HS-5 (cell line): ENCODE measurements around the gene SETBP1.

Source experiments
- DNase-seq: peaks from one replicate; pipeline ENCODE4 v3.0.0-alpha.2; 2012; ENCODE audit warnings: low read depth

SETBP1 gene

DNA sequence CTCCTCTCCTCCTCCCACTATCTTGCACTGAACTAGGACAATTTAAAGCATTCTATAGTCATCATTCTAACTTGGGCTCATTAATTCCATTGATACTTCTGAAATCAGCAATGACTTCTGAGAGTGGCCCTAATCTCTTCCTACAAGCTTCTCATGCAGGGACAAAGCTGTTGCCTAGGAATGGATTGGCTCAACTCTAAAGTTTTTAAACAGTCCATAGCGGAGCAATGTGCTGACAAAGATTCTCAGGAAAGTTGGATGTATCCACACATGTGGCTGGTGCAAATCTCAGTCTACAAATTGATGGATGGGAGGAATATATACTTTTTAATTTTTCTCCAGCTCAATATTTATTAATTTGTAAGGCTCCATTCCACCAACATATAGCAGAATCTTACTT is 388.9 kb downstream of the SETBP1 start:
- no peak for DNase-seq

GRCh38 chr18:45071956-45072355 is 391.3 kb downstream of the SETBP1 start:
- no peak for DNase-seq

GRCh38 chr18:45073556-45073955 is 392.9 kb downstream of the SETBP1 start:
- DNase-seq = no peak

- DNase-seq = no peak
These were observed 401.0 kb downstream of the SETBP1 start for GRCh38 chr18:45081566-45082181.

- DNase-seq = no peak
These were observed 402.7 kb downstream of the SETBP1 start for GRCh38 chr18:45083226-45083855.

DNA sequence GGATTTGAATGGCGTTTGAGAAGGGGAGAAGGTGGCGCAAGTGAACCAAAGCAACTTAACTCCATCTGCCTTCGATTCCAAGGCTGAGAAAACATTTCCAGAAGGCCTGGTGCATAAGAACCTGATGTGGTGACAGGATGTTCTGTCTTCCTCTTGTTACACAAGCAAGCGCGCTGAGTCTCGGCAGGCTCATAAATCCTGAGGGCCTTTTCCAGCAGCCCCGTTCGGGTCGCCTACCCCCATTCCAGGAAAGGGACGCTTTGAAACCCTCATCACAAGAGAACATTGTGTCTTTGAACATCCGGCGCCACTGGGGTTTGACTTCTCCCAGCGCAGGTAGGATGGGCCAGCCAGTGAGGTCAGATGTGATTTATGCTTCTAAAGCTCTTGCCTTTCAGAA is 403.5 kb downstream of the SETBP1 start:
- no peak for DNase-seq

DNA sequence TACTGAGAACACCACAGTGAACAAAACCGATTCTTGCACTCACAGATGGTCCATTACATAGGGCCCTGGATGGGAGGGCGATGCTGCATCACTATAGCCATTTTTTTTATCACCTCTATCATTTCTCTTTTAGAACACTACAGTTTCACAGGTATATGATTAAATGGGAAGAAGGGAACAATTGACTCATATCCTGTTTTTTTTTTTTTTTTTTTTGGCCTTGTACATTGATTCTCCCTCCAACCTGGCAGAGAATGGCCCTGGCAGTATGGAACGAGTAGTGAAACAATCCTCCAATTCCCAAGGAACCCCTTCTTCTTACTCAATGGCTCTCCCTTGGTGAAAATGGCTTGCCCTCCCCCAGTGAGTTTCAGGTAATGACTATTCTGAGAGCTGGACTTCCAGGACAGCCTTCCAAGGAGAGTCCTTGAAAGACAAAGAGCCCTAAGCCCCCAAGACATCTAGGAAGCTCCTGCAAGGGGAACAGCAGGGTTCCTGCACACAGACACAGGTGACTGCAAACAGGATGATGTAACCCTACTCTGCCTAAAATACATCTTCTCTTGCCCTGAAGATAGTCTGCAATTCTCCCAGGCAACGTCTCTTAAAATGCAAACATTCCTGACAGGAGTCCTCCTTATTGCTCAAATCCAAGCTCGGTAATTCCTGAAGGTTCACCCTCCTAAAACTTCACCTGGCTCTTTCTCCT is 405.4 kb downstream of the SETBP1 start:
- no peak for DNase-seq

DNA sequence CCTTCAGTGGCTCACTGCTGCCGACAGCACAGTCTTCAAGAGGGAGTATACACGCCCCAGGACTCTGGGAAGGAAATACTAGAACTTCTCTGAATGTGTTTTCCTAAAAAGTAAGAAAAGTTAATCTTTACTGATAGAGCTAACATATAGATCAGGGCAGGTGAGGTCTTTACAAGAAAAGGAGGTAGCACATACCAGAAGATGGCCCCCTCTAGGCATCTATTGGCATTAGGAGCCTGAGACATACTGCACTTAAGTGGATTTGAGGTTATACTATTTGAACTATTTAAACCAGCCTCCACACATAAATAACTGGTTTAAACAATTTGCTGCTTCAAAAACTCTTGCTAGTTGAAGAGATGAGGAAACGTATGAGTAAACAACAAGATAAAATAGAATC is 406.1 kb downstream of the SETBP1 start:
- DNase-seq = no peak

DNA sequence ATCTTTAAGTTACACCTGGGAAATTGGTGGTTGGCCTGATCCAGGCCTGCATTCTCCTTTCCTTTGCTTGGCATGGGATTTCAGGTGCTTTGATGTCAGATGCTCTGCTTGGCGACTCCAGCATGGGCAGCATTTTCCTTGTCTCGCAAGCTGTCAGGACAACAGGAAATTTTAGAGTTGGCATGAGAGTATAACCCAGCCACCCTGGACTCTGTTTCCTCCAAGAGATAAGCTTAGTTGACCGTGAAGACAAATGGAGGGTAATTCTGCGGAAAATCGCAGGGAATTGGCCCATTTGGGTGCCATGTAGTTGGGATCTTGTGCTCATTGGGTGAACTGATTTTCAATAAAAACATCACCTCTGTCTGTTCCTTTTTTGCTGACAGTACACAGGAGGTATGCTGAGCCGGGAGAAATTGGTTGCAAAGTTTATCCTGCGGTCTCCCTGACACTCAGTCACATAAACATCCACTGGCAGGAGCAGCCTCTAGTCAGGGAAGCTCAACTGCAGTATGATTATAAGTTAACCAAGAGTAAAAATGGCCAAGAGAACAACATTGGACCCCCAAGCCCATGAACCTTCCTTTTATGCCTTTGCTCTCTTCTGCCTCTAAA is 409.9 kb downstream of the SETBP1 start:
- no peak for DNase-seq

GRCh38 chr18:45100321-45101105 is 419.8 kb downstream of the SETBP1 start:
- no peak for DNase-seq

GRCh38 chr18:45102126-45102525 is 421.4 kb downstream of the SETBP1 start:
- no peak for DNase-seq

DNA sequence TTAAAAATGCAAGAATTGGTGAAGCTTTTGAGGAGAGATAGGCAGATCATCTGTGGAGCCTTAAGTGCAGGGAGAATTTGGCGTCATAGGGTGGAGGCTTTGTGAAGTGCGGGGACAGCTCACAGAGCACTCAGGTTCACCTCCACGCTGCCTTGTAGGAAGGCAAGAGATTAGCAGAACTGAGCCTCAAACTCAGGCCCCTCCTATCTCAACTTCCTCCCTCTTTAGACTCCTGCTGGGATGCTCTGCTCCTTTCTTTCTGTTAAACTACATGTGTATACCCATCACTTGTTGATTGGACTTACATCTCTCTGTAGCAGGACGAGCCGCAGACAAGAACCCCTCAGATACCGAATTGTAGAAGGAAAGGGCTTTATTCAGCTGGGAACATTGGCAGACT is 422.2 kb downstream of the SETBP1 start:
- DNase-seq = no peak

- no peak for DNase-seq
These were observed 422.8 kb downstream of the SETBP1 start for GRCh38 chr18:45103319-45104048.

DNA sequence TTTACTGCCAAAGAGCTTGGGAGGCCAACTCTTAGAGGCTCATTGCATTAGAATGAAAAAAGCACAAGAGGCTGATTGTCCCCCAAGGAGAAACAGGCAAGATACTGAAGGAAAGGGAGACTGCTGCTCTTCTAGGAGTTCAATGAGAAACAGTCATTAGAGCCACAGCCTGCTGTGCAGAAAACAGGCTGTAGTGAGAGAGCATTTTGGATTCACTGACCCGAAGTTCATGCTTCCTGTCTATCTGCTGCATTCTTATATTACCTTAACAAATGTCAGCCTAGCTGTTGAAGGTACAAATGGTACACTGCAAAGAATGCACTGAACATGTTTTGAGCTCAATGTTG is 423.3 kb downstream of the SETBP1 start:
- DNase-seq = no peak

GRCh38 chr18:45106331-45106774 is 425.7 kb downstream of the SETBP1 start:
- DNase-seq = no peak

GRCh38 chr18:45107425-45107824 is 426.7 kb downstream of the SETBP1 start:
- DNase-seq = peak; percentile 8

- no peak for DNase-seq
These were observed 428.1 kb downstream of the SETBP1 start for GRCh38 chr18:45108754-45109153.

DNA sequence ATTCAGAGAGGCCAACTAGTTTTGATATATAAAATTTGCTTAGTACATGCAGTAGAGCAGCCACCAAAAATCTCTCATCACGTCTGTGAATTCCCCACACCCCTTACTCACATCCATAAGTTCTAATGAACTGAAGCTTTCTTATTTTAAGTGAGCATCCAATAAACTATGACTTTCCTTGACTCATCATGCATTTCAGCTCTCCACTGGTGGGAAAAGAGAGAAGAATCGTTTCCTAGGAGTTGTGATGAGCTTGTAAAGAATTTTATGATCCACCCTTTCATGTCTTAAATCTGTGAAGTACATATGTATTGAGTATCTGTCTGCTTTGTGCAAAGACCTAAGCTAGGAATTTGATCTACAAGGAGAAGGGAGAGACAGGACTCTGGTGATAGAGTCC is 428.6 kb downstream of the SETBP1 start:
- DNase-seq = no peak

DNA sequence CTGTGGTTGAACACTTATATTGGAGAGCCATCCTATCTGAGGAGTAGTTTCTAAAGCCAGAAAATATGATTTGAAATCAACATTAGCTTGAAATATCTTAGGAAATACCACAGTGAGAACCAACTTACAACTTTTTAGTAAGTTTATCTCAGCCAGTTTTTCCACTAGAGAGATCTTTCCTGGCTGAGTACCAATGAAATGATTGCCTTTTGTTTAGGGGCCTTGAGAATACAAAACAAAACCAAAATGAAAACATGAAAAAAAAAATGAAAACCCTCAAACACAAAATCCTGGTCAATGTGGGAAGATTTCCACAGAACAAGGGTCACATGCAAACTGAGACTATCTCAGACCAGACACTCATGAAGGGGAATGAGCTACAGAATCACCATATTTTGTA is 429.0 kb downstream of the SETBP1 start:
- no peak for DNase-seq

DNA sequence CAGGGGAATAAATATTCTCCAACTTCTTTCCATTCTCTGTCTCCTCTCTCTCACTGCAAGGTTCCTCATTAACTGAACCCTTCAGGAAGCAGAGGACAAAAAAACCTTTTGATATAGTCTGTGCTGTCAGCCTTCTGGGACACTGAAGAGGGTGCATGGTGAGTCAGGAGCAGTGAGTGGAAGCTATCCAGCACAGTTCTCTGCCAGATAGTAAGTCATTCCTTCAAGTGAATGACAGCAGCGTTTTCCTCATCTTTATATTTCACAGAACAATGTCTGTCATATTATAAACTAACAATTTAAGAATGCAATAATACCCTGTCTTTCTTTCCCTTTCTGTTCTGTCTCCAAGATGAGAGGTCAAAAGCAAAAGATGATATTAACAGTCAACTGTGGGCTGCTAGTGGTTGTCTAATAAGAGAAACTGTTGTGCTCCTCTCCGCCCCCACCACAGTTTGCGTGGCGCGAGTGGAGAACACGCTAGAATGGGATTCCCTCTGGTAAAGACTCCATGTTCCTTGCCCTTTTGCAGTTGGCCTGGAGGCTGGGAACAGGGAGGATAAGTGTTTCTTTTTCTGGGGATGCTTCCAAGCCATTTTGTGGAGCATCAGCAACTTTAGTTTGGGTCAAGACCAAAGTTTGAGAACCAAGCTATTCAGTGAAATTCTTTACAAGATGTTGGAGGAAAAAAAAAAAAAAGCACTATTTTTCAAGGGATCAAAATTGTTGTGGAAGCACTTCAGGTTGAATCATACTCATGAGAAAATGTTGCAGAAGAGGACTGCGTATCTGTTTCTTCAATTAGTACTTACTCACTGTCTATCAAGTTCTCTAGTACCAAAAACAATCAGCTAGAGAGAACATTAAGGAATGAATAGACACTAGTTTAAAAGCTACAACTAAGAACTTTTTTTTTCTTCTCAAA is 430.2 kb downstream of the SETBP1 start:
- DNase-seq = no peak

GRCh38 chr18:45111502-45111848 is 430.8 kb downstream of the SETBP1 start:
- no peak for DNase-seq
